ENCODE results near the gene CACNA1B. TPM values are rescaled to one million over a fixed set of nuclear protein-coding genes. Genes with fewer than 3 reads are reported as not detected.

The CACNA1B gene
- total and polyA plus RNA-seq, 10 donors: under 0.01 to 0.09 (median 0.04) TPM; not detected in 4

- H3K27me3 ChIP-seq (replicated peaks in 1 of 7): peaks cover 0 to 31% (median 0%) of the 10 kb centered on the region in 7 donors
- no peak overlapping the region for H3K4me3 ChIP-seq
- WGBS, 5 donors: 76 to 87% (median 83%) methylated on average over 13 to 14 of the region's 14 CpGs
- H3K36me3 ChIP-seq: no peaks in the 10 kb centered on the region
- H3K4me1 ChIP-seq: no peaks in the 10 kb centered on the region
- no peak for TF ChIP-seq POLR2A (IDR thresholded peaks at IDR 0.05)
- no peak for TF ChIP-seq CTCF (IDR thresholded peaks at IDR 0.05 in 8 of 11, conservative IDR thresholded peaks at IDR 0.05 in 3 of 11)
- no peak for TF ChIP-seq POLR2AphosphoS5 (IDR thresholded peaks at IDR 0.05)
- intact Hi-C loops (cut with DNase I; ENCODE audit: low total_unique reads): no loop called here
- peaks cover 0 to 24% (median 12%) of the 10 kb centered on the region in 8 donors for H3K9me3 ChIP-seq
- no peak overlapping the region for H3K27ac ChIP-seq
- DNase-seq: no peak
Measured at GRCh38 chr9:137899551-137900360, 22.2 kb downstream of the CACNA1B start.

- 84 to 88% (median 86%) methylated on average over 9 to 12 of the region's 12 CpGs for WGBS, 5 donors
- TF ChIP-seq CTCF (IDR thresholded peaks at IDR 0.05 in 8 of 11, conservative IDR thresholded peaks at IDR 0.05 in 3 of 11): no peak
- DNase-seq: no peak
Measured at GRCh38 chr9:137900584-137901310, 23.2 kb downstream of the CACNA1B start.

GRCh38 chr9:137902646-137903045 is 25.1 kb downstream of the CACNA1B start:
- Histone ChIP-seq H3K27me3 (replicated peaks in 1 of 7) (peaks cover 0 to 41% (median 0%) of the 10 kb centered on the region in 7 donors), H3K4me3 (no peak overlapping the region), H3K27ac (no peak overlapping the region), H3K9me3 (peaks cover 0 to 23% (median 11%) of the 10 kb centered on the region in 8 donors), H3K36me3 (no peaks in the 10 kb centered on the region), H3K4me1 (no peaks in the 10 kb centered on the region)
- intact Hi-C loops (cut with DNase I; ENCODE audit: low total_unique reads): no loop called here
- TF ChIP-seq CTCF (IDR thresholded peaks at IDR 0.05 in 8 of 11, conservative IDR thresholded peaks at IDR 0.05 in 3 of 11) (no peak), POLR2AphosphoS5 (IDR thresholded peaks at IDR 0.05) (no peak), POLR2A (IDR thresholded peaks at IDR 0.05) (no peak)
- no peak for DNase-seq
- WGBS, 5 donors: 64 to 79% (median 75%) methylated on average over 9 of the region's 9 CpGs

More at GRCh38 chr9:137900584-137901310, 23.2 kb downstream of the CACNA1B start:
- Histone ChIP-seq H3K4me3 (no peak overlapping the region), H3K36me3 (no peaks in the 10 kb centered on the region), H3K27me3 (replicated peaks in 1 of 7) (peaks cover 0 to 39% (median 0%) of the 10 kb centered on the region in 7 donors), H3K9me3 (peaks cover 0 to 24% (median 12%) of the 10 kb centered on the region in 8 donors), H3K27ac (no peak overlapping the region), H3K4me1 (no peaks in the 10 kb centered on the region)
- intact Hi-C loops (cut with DNase I; ENCODE audit: low total_unique reads): no loop called here

GRCh38 chr9:137905740-137906139 is 28.2 kb downstream of the CACNA1B start:
- TF ChIP-seq POLR2A (IDR thresholded peaks at IDR 0.05) (no peak), CTCF (IDR thresholded peaks at IDR 0.05 in 8 of 11, conservative IDR thresholded peaks at IDR 0.05 in 3 of 11) (no peak), POLR2AphosphoS5 (IDR thresholded peaks at IDR 0.05) (no peak)
- Histone ChIP-seq H3K4me1 (no peaks in the 10 kb centered on the region), H3K27me3 (replicated peaks in 1 of 7) (peaks cover 0 to 27% (median 0%) of the 10 kb centered on the region in 7 donors), H3K9me3 (peaks cover 0 to 7% (median 0%) of the 10 kb centered on the region in 8 donors), H3K36me3 (no peaks in the 10 kb centered on the region), H3K27ac (no peak overlapping the region), H3K4me3 (no peak overlapping the region)
- DNase-seq: no peak
- WGBS, 5 donors: 74 to 90% (median 82%) methylated on average over 5 of the region's 5 CpGs
- intact Hi-C loops (cut with DNase I; ENCODE audit: low total_unique reads): no loop called here

Data from spleen (tissue), 11 donors.